GM12891 (cell line): Measurements from ENCODE around the gene RUNX3.

Experiments
- POLR2A ChIP-seq: IDR thresholded peaks from 2 replicates; pipeline ENCODE4 v1.6.1; 2011; ENCODE audit warnings: low read depth, low read length, control low read depth
- POLR2AphosphoS5 ChIP-seq: IDR thresholded peaks from 2 replicates; pipeline ENCODE4 v1.6.1; 2011; ENCODE audit warnings: low read depth, low read length, control low read depth

DNA sequence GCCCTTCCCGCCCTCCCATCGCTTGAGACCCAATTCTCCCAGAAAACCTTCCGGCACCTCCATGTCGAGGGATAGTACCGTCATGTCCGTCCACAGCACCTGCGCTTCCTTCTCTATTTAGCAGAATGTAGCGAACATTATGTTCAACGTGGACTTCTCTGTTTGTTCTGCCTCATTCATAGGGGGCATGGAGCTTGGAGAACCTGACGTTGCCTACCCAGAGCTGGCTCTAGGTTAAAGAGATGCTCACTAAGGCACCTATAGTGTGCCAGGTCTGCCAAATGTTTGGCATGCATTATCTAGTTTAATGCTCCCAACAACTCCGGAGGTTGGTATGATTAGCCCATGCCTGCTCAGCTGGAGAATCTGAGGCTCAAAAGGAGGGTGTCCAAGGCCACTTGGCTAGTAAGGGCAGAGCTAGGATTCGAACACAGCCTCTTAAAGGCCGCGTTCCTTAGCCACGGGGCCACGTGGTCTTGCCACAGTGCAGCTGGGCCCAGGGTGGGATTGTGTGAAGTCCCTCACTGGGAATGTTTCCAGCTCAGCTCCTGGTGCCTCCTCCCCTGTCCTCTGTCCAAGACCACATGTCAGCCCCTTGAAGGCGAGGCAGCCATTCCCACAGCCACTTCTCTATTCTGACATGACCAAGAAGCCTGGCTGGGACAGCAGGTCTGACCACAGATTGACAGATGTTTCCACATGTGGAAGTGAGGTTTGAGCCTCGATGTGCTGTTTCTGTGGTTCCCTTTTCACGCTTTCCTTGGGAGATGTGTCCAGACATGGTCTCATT, 57.8 kb downstream of the RUNX3 start:
- TF ChIP-seq POLR2A (no peak), POLR2AphosphoS5 (no peak)
